Loucy (cell line): Measurements from ENCODE around the gene PKP4.

Experiments
- H2AFZ ChIP-seq: fragments of 200-600 bp; sonication (generic); 2 replicates; pipeline ENCODE4 v1.6.0; 2016; ENCODE audit warnings: antibody characterized with exemption, mild to moderate bottlenecking, low read length, moderate library complexity
- H3F3A ChIP-seq: fragments of 200-600 bp; 2 replicates; pipeline ENCODE4 v1.6.0; 2016; ENCODE audit warnings: antibody characterized with exemption, low read depth, mild to moderate bottlenecking
- H3K27me3 ChIP-seq: fragments of 200-600 bp; sonication (generic); 2 replicates; pipeline ENCODE4 v1.6.1; 2014; ENCODE audit warnings: low read length, mild to moderate bottlenecking; ENCODE audit not compliant: insufficient read depth, poor library complexity, severe bottlenecking
- H3K36me3 ChIP-seq: fragments of 200-600 bp; sonication (generic); 2 replicates; pipeline ENCODE4 v1.6.1; 2016; ENCODE audit warnings: low read length; ENCODE audit not compliant: insufficient read depth
- H3K4me1 ChIP-seq: fragments of 200-600 bp; sonication (generic); 2 replicates; pipeline ENCODE4 v1.5.1; 2014; ENCODE audit warnings: low read length, mild to moderate bottlenecking; ENCODE audit not compliant: insufficient read depth, poor library complexity, severe bottlenecking
- H3K4me2 ChIP-seq: fragments of 200-600 bp; sonication (generic); 2 replicates; pipeline ENCODE4 v1.6.0; 2014; ENCODE audit warnings: antibody characterized with exemption, low read length, low read depth, mild to moderate bottlenecking; ENCODE audit not compliant: poor library complexity, severe bottlenecking
- H3K4me3 ChIP-seq: fragments of 200-600 bp; sonication (generic); 2 replicates; pipeline ENCODE4 v1.5.1; 2014; ENCODE audit warnings: low read length, mild to moderate bottlenecking, mixed read lengths; ENCODE audit not compliant: poor library complexity, severe bottlenecking
- H3K79me2 ChIP-seq: fragments of 200-600 bp; sonication (generic); 2 replicates; pipeline ENCODE4 v1.6.1; 2014; ENCODE audit warnings: low read length; ENCODE audit not compliant: insufficient read depth
- H3K9ac ChIP-seq: fragments of 200-600 bp; sonication (generic); 2 replicates; pipeline ENCODE4 v1.6.0; 2014; ENCODE audit warnings: mild to moderate bottlenecking, low read depth, low read length, moderate library complexity; ENCODE audit not compliant: poor library complexity, severe bottlenecking
- H3K9me2 ChIP-seq: fragments of 200-600 bp; sonication (generic); replicated peaks from 2 replicates; pipeline ENCODE4 v1.6.1; 2016; ENCODE audit warnings: low read depth, low read length, mixed read lengths
- H3K9me3 ChIP-seq: fragments of 200-600 bp; sonication (generic); 2 replicates; pipeline ENCODE4 v1.6.1; 2014; ENCODE audit warnings: mild to moderate bottlenecking, antibody characterized with exemption, low read length, low read depth; ENCODE audit not compliant: insufficient read depth
- H4K20me1 ChIP-seq: fragments of 200-600 bp; sonication (generic); 2 replicates; pipeline ENCODE4 v1.6.0; 2014; ENCODE audit warnings: antibody characterized with exemption, low read length, mild to moderate bottlenecking; ENCODE audit not compliant: insufficient read depth, poor library complexity, severe bottlenecking
- EZH2phosphoT487 ChIP-seq: fragments of 200-600 bp; IDR thresholded peaks from 2 replicates; pipeline ENCODE4 v1.6.1; 2018; ENCODE audit warnings: antibody characterized with exemption, mild to moderate bottlenecking, moderate library complexity, borderline replicate concordance
- TF ChIP-seq, protein P1 (sequence below): fragments of 200-600 bp; sonication (generic); conservative IDR thresholded peaks from 2 replicates; pipeline ENCODE4 v1.5.1; 2014; ENCODE audit warnings: mild to moderate bottlenecking, antibody characterized with exemption, low read length

PKP4 gene

DNA sequence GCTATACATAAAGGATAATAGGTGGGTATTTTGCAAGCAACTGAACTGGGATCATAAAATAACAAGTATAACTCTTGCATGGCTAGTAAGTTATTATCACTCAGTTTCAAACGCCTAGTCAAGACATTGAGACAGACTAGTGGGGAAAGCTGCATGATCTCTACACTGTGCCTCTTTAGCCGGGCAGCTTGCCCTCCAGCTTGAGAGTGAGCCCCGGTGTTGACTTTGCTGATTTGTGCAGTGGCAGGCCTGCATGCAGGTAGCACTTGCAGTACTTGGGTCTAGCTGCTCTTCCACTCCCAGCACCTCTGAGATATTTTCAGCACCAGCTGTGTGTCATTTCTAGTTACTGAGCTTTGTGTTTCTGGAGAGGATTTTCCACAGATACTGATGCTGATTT, 219.5 kb downstream of the PKP4 start:
- H3K9me3 ChIP-seq, result no peaks in the 10 kb centered on the region
- H3K4me2 ChIP-seq, result no peak overlapping the region
- H3K36me3 ChIP-seq, result peaks cover 10% of the 10 kb centered on the region; the same call in 1 of the 2 replicates
- no peak overlapping the region for H3K9ac ChIP-seq
- H3K9me2 ChIP-seq, result no peaks in the 10 kb centered on the region
- TF ChIP-seq EZH2phosphoT487, result no peak
- TF ChIP-seq, protein P1, sequence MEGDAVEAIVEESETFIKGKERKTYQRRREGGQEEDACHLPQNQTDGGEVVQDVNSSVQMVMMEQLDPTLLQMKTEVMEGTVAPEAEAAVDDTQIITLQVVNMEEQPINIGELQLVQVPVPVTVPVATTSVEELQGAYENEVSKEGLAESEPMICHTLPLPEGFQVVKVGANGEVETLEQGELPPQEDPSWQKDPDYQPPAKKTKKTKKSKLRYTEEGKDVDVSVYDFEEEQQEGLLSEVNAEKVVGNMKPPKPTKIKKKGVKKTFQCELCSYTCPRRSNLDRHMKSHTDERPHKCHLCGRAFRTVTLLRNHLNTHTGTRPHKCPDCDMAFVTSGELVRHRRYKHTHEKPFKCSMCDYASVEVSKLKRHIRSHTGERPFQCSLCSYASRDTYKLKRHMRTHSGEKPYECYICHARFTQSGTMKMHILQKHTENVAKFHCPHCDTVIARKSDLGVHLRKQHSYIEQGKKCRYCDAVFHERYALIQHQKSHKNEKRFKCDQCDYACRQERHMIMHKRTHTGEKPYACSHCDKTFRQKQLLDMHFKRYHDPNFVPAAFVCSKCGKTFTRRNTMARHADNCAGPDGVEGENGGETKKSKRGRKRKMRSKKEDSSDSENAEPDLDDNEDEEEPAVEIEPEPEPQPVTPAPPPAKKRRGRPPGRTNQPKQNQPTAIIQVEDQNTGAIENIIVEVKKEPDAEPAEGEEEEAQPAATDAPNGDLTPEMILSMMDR, result no peak
- no peaks in the 10 kb centered on the region for H3F3A ChIP-seq
- no peaks in the 10 kb centered on the region for H3K79me2 ChIP-seq
- H3K4me3 ChIP-seq, result no peak overlapping the region
- no peaks in the 10 kb centered on the region for H3K4me1 ChIP-seq
- no peak overlapping the region for H2AFZ ChIP-seq
- H3K27me3 ChIP-seq, result no peaks in the 10 kb centered on the region
- H4K20me1 ChIP-seq, result no peaks in the 10 kb centered on the region

DNA sequence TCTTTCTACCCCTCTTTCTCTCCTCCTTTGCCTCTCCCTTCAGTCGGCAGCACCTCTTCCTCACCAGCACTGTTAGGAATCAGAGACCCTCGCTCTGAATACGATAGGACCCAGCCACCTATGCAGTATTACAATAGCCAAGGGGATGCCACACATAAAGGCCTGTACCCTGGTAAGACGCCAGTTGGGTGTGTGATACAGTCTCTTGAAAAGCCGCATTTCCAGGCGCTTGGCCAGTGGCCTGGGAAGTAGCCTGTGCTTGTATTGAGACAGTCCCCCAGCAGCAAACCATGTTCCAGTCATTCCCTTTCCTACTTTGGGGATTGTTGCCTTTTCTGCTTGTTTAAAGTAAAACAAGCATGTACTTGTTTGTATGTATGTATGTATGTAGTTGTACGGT, 219.9 kb downstream of the PKP4 start:
- H2AFZ ChIP-seq, result no peak overlapping the region
- H3K27me3 ChIP-seq, result no peaks in the 10 kb centered on the region
- no peak overlapping the region for H3K9ac ChIP-seq
- H3K4me2 ChIP-seq, result no peak overlapping the region
- H3K4me3 ChIP-seq, result no peak overlapping the region
- H3F3A ChIP-seq, result no peaks in the 10 kb centered on the region
- H3K79me2 ChIP-seq, result no peaks in the 10 kb centered on the region
- H3K4me1 ChIP-seq, result no peaks in the 10 kb centered on the region
- H3K36me3 ChIP-seq, result peaks cover 10% of the 10 kb centered on the region; the same call in 1 of the 2 replicates
- TF ChIP-seq, protein P1, result no peak
- no peak for TF ChIP-seq EZH2phosphoT487
- no peaks in the 10 kb centered on the region for H4K20me1 ChIP-seq
- H3K9me3 ChIP-seq, result no peaks in the 10 kb centered on the region
- no peaks in the 10 kb centered on the region for H3K9me2 ChIP-seq

DNA sequence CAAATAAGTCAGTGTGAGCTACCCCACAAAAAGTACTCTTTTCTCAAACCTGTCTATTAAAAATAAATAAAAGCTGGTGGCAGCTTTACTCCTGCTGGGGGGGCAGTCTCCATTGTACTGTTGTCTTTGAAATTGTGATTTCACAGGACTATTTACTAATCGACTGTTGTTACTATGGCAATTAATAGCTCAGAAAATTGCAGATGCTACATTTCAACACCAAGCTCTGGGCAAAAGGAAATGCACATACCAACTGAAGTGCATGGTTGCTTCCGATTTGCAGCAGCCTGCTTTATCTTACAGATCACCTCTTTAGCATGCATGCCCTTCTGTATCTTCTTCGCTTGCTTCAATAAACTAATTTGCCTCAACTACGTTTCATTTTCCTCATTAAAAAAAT, 220.8 kb downstream of the PKP4 start:
- no peak overlapping the region for H3K9ac ChIP-seq
- no peaks in the 10 kb centered on the region for H3K9me2 ChIP-seq
- H3K4me1 ChIP-seq, result no peaks in the 10 kb centered on the region
- no peak overlapping the region for H3K4me2 ChIP-seq
- no peaks in the 10 kb centered on the region for H4K20me1 ChIP-seq
- H3K36me3 ChIP-seq, result peaks cover 10% of the 10 kb centered on the region; the same call in 1 of the 2 replicates
- H3K79me2 ChIP-seq, result no peaks in the 10 kb centered on the region
- no peak overlapping the region for H3K4me3 ChIP-seq
- no peaks in the 10 kb centered on the region for H3K27me3 ChIP-seq
- no peaks in the 10 kb centered on the region for H3K9me3 ChIP-seq
- no peak for TF ChIP-seq EZH2phosphoT487
- TF ChIP-seq, protein P1, result no peak
- H2AFZ ChIP-seq, result no peak overlapping the region
- no peaks in the 10 kb centered on the region for H3F3A ChIP-seq
